Activated CD4-positive, alpha-beta T cell treated with anti-CD3 and anti-CD28 coated beads, Interleukin-2, amount 10 ng/mL, durations not matched to agents 24 days and 14 days (primary cell): Measurements from ENCODE around the gene HAGHL. TPM values are rescaled to one million over a fixed set of nuclear protein-coding genes. Genes with fewer than 3 reads are reported as not detected.
"Not testable (repeated sequence)": the region's sequence is repeated elsewhere in the genome, so short reads cannot be mapped to it uniquely, and the experiment has no call there.

ENCODE experiments used
- DNase-seq: peaks from one replicate; pipeline ENCODE4 v3.0.0; 2022
- H3K27ac Mint-ChIP-seq: one replicate; pipeline ENCODE4 v1.8.0; 2022; ENCODE audit warnings: mild to moderate bottlenecking, mixed read lengths
- H3K27me3 Mint-ChIP-seq: one replicate; pipeline ENCODE4 v1.8.0; 2022; ENCODE audit warnings: mixed read lengths
- H3K36me3 Mint-ChIP-seq: one replicate; pipeline ENCODE4 v1.8.0; 2022; ENCODE audit warnings: low read depth, mild to moderate bottlenecking, mixed read lengths
- H3K4me1 Mint-ChIP-seq: one replicate; pipeline ENCODE4 v1.8.0; 2021; ENCODE audit warnings: mixed read lengths
- H3K4me3 Mint-ChIP-seq: one replicate; pipeline ENCODE4 v1.8.0; 2022; ENCODE audit warnings: mild to moderate bottlenecking, moderate library complexity, mixed read lengths
- H3K9me3 Mint-ChIP-seq: one replicate; pipeline ENCODE4 v1.8.0; 2021; ENCODE audit warnings: mixed read lengths
- intact Hi-C: fragments of 100-400 bp; cut with micrococcal nuclease; formaldehyde crosslinking; loops from one replicate; pipeline ENCODE4 v1.15.1; 2023
- total RNA-seq: library from RNA; stranded (reverse); gene quantifications from 2 replicates; pipeline ENCODE4 v1.2.3, GENCODE V29; 2022

HAGHL gene
- total RNA-seq, 1 donor from 2014 or later, result 13.1 TPM

DNA sequence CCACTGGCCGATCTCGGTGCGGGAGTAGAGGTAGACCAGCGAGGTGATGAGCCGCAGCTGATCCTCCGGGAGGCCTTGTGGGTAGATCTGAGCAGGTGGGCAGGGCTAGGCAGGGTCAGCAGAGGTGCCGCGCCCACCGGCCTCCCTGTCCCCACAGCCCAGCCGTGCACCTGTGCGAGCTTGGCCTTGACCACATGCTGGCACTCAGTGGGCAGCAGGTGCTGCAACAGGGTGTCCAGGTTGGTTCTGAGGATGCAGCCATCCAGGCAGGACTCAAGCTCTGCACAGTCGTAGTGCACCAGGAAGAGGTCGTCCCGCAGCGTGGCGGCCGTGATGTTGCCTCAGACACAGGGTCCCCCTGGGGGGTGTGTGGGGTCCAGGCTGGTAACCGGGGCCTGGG, 46.1 kb downstream of the HAGHL start:
- H3K9me3 Mint-ChIP-seq, result no peaks in the 10 kb centered on the region
- no peak overlapping the region for H3K27ac Mint-ChIP-seq
- peaks cover 2% of the 10 kb centered on the region for H3K27me3 Mint-ChIP-seq
- DNase-seq, result no peak
- no peaks in the 10 kb centered on the region for H3K4me1 Mint-ChIP-seq
- H3K36me3 Mint-ChIP-seq, result no peaks in the 10 kb centered on the region
- H3K4me3 Mint-ChIP-seq, result no peak overlapping the region
- intact Hi-C loops, result no loop called here

DNA sequence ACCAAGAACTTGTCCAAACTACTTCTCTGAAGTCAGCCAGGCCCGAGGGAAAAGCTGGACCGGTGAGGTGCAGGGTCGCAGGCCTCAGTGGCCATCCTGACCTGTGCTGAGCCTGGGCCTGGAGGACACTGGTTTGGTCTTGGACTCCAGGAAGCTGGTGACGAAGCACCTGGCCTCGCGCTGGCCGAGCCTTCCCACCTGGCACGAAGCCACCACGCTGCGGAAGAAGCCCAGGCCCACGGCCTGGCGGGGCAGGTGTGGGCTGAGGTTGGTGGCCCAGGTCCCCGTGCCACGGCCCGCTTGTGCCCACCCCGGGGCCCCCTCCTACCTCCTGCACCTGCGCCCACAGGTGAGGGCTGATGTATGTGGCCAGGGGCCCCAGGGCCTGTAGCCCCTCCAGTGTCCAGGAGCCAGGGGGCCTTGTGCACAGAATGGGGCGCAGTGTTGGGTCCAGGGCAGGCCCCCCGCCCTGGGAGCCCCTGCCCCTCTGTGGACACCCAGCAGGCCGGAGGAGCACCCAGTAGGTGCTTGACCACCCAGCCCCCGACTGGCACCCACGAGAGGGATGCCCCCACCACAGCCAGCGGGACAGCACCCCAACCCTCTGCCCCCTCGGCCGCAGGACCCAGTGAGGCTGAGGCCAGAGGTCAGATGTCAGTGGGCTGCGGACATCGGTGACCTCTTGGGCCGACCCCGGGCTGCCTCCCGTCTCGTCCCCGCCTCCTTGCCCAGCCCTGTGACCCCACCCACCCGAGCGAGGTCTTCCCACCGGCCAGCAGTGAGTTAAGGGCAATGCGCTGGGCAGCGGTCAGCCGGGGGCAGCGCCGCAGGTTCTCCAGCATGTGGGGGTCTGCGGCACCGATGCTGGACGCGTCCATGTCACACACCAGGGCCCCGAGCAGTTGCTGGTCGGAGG, 47.4 kb downstream of the HAGHL start:
- no peaks in the 10 kb centered on the region for H3K36me3 Mint-ChIP-seq
- DNase-seq, result no peak
- no peaks in the 10 kb centered on the region for H3K9me3 Mint-ChIP-seq
- no peak overlapping the region for H3K27ac Mint-ChIP-seq
- intact Hi-C loops, result no loop called here
- H3K4me3 Mint-ChIP-seq, result no peak overlapping the region
- no peaks in the 10 kb centered on the region for H3K4me1 Mint-ChIP-seq
- peaks cover 2% of the 10 kb centered on the region for H3K27me3 Mint-ChIP-seq

DNA sequence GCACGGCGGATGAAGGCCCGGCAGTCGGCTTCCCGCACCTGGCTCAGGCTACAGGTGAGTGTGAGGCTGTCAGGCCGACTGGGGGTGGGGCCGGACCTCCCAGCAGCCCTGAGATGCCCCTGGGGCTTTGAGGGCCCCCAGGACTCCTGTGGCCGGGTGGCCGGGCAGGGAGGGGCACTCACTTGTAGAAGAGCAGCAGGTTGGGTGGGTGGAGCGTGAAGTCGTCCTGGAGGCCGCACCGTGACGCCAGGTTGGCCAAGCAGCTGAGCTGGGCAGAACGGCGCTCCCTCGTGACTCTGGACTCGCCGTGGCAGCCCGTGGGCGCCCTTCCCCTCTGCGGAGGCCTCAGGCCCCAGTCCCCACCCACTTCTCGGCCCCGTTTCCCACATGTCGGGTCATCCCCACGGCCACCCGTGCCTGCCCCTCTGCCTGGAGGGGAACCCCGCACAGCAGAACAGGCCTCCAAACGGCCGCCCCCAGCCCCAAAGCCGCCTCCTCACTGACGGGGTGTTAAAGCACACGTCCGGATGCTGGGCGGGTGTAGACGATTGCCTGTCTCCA, 48.4 kb downstream of the HAGHL start:
- Mint-ChIP-seq H3K27ac (no peak overlapping the region), H3K9me3 (no peaks in the 10 kb centered on the region), H3K4me1 (no peaks in the 10 kb centered on the region), H3K36me3 (no peaks in the 10 kb centered on the region), H3K27me3 (peaks cover 2% of the 10 kb centered on the region), H3K4me3 (no peak overlapping the region)
- intact Hi-C loops, result no loop called here
- no peak for DNase-seq

DNA sequence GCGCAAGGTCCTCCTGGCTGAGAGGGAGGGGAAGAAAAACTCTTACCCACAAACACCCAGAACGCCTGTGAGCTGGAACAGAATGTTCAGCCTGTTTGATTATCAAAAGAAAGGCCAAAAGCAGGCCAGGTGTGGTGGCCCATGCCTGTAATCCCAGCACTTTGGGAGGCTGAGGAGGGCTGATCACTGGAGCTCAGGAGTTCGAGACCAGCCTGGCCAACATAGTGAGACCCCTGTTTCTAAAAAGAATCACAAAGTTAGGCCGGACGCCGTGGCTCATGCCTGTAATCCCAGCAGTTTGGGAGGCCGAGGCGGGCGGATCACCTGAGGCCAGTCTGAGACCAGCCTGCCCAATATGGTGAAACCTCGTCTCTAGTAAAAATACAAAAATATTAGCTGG, 49.4 kb downstream of the HAGHL start:
- H3K36me3 Mint-ChIP-seq, H3K4me1 Mint-ChIP-seq, intact Hi-C loops, H3K4me3 Mint-ChIP-seq, H3K9me3 Mint-ChIP-seq, H3K27ac Mint-ChIP-seq, DNase-seq, H3K27me3 Mint-ChIP-seq: not testable (repeated sequence)

DNA sequence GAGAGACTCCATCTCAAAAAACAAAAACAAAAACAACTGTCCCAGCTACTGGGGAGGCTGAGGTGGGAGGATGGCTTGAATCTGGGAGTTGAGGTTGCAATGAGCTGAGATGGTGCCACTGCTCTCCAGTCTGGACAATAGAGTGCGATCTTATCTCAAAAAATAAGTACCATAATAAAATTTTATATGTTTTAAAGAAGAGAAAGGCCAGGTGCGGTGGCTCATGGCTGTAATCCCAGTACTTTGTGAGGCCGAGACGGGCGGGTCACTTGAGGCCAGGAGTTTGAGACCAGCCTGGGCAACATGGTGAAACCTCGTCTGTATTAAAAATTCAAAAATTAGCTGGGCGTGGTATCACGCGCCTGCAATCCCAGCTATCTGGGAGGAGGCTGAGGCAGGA, 49.9 kb downstream of the HAGHL start:
- Mint-ChIP-seq H3K36me3 (no peaks in the 10 kb centered on the region), H3K4me1 (no peaks in the 10 kb centered on the region), H3K27ac (no peak overlapping the region), H3K27me3 (peaks cover 2% of the 10 kb centered on the region), H3K4me3 (no peak overlapping the region), H3K9me3 (no peaks in the 10 kb centered on the region)
- intact Hi-C loops, result no loop called here
- DNase-seq, result no peak

DNA sequence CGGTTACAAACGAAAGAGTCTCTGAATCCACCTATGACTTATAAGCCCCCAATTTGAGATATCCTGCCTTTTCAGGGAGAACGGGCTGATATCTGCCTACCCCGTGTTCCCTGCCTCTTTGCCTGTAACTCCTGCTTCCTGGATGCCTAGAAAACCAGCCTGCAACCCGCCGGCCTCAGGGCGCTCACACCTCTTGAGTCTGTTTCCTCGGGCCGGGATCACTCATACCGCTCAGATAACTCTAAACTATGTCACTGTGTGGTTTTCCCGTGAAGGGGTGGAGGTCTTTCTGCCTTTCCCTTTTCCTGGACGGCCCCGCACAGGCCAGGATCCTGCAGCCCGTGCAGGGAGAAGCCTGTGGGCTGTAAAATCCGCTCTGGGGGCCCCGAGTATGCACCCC, 50.9 kb downstream of the HAGHL start:
- no peak overlapping the region for H3K4me3 Mint-ChIP-seq
- H3K27me3 Mint-ChIP-seq, result peaks cover 2% of the 10 kb centered on the region
- no peak for DNase-seq
- intact Hi-C loops, result no loop called here
- H3K9me3 Mint-ChIP-seq, result no peaks in the 10 kb centered on the region
- no peak overlapping the region for H3K27ac Mint-ChIP-seq
- H3K4me1 Mint-ChIP-seq, result no peaks in the 10 kb centered on the region
- no peaks in the 10 kb centered on the region for H3K36me3 Mint-ChIP-seq

DNA sequence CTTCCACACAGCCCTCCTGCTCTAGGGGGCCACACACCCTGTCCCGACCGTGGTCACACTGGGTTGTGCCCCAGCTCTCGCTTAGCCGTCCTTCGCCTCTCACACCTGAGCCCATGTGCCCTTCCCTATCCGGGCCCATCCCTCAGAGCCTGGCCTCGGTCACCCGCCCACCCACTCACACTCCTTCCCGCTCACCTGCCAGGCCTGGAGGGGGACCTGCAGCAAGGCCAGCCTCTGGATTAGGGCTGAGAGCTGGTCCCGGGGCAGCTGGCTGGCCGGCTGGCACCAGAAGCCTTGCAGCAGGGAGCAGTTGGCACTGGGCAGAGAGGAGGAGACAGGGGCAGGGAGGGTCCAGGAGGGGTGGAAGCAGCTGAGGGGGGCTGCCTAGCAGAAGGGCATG, 51.5 kb downstream of the HAGHL start:
- Mint-ChIP-seq H3K4me1 (no peaks in the 10 kb centered on the region), H3K4me3 (no peak overlapping the region), H3K36me3 (no peaks in the 10 kb centered on the region), H3K27ac (no peak overlapping the region), H3K9me3 (no peaks in the 10 kb centered on the region), H3K27me3 (peaks cover 2% of the 10 kb centered on the region)
- intact Hi-C loops, result no loop called here
- DNase-seq, result no peak

DNA sequence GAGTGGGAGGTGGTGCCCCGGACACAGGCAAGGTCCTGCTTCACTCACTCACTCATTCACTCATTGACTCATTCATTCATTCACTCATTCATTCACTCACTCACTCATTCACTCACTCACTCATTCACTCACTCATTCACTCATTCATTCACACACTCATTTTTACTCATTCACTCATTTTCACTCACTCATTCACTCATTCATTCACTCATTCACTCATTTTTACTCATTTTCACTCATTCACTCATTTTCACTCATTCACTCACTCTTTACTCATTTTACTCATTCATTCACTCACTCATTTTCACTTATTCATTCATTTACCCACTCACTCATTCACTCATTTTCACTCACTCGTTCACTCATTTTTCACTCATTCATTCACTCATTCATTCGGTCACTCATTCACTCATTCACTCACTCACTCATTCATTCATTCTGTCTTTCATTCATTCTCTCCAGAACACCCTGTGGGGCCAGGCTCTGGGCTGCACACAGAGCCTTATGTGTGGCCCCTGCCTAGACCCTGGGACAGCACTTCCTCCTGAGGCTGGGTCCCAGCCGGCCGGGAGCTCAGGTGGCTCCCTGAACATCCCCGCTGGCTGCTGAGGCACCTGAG, 52.1 kb downstream of the HAGHL start:
- intact Hi-C loops, result no loop called here
- Mint-ChIP-seq H3K36me3 (no peaks in the 10 kb centered on the region), H3K9me3 (no peaks in the 10 kb centered on the region), H3K27me3 (peaks cover 2% of the 10 kb centered on the region), H3K27ac (no peak overlapping the region), H3K4me1 (no peaks in the 10 kb centered on the region), H3K4me3 (no peak overlapping the region)
- DNase-seq, result no peak

Other genes starting within 250 kb of the HAGHL start
- 121 and 124 TPM in 2 replicates for gene CAPN15, start 199.4 kb upstream of the HAGHL start, total RNA-seq
- not detected in 2 replicates for gene PRR35, start 166.7 kb upstream of the HAGHL start, total RNA-seq
- 1.1 TPM in 2 replicates for gene NHLRC4, start 160.1 kb upstream of the HAGHL start, total RNA-seq
- 43.2 and 50.3 TPM in 2 replicates for gene PIGQ, start 157.1 kb upstream of the HAGHL start, total RNA-seq
- gene RAB40C, start 137.0 kb upstream of the HAGHL start, total RNA-seq, result 12.5 and 16.5 TPM in 2 replicates
- gene WFIKKN1, start 96.1 kb upstream of the HAGHL start, total RNA-seq, result 0.44 and 0.45 TPM in 2 replicates
- 146 and 153 TPM in 2 replicates for gene METTL26, start 90.8 kb upstream of the HAGHL start, total RNA-seq
- gene MCRIP2, start 85.3 kb upstream of the HAGHL start, total RNA-seq, result 71.2 and 73.0 TPM in 2 replicates
- 99.9 and 111 TPM in 2 replicates for gene WDR90, start 77.7 kb upstream of the HAGHL start, total RNA-seq
- gene RHOT2, start 59.0 kb upstream of the HAGHL start, total RNA-seq, result 172 and 183 TPM in 2 replicates
- gene RHBDL1, start 51.4 kb upstream of the HAGHL start, total RNA-seq, result 1.1 and 1.2 TPM in 2 replicates
- 90.2 and 93.8 TPM in 2 replicates for gene STUB1, start 46.7 kb upstream of the HAGHL start, total RNA-seq
- 60.3 and 61.1 TPM in 2 replicates for gene JMJD8, start 42.8 kb upstream of the HAGHL start, total RNA-seq
- 22.4 and 24.1 TPM in 2 replicates for gene WDR24, start 36.7 kb upstream of the HAGHL start, total RNA-seq
- 6.4 and 6.8 TPM in 2 replicates for gene FBXL16, start 21.3 kb upstream of the HAGHL start, total RNA-seq
- 27.7 and 30.2 TPM in 2 replicates for gene METRN, start 12.0 kb upstream of the HAGHL start, total RNA-seq
- gene ANTKMT, start 6.0 kb upstream of the HAGHL start, total RNA-seq, result 38.5 and 56.3 TPM in 2 replicates
- gene CCDC78, start 663 bp upstream of the HAGHL start, total RNA-seq, result 6.9 and 8.0 TPM in 2 replicates
- 39.5 and 42.5 TPM in 2 replicates for gene CIAO3, start 13.9 kb downstream of the HAGHL start, total RNA-seq
- gene MSLN, start 33.6 kb downstream of the HAGHL start, total RNA-seq, result not detected in 2 replicates
- gene RPUSD1, start 61.3 kb downstream of the HAGHL start, total RNA-seq, result 43.9 and 45.0 TPM in 2 replicates
- gene CHTF18, start 61.5 kb downstream of the HAGHL start, total RNA-seq, result 141 and 147 TPM in 2 replicates
- not detected in 2 replicates for gene GNG13, start 73.6 kb downstream of the HAGHL start, total RNA-seq
- 10.4 and 11.9 TPM in 2 replicates for gene LMF1, start 243.9 kb downstream of the HAGHL start, total RNA-seq